ENCODE data around the gene CD84. TPM values are rescaled to one million over a fixed set of nuclear protein-coding genes. Genes with fewer than 3 reads are reported as not detected.
"Not testable (repeated sequence)": the region's sequence is repeated elsewhere in the genome, so short reads cannot be mapped to it uniquely, and the experiment has no call there.

The CD84 gene
- total RNA-seq, 1 experiment from 2014 or later, result not detected

DNA sequence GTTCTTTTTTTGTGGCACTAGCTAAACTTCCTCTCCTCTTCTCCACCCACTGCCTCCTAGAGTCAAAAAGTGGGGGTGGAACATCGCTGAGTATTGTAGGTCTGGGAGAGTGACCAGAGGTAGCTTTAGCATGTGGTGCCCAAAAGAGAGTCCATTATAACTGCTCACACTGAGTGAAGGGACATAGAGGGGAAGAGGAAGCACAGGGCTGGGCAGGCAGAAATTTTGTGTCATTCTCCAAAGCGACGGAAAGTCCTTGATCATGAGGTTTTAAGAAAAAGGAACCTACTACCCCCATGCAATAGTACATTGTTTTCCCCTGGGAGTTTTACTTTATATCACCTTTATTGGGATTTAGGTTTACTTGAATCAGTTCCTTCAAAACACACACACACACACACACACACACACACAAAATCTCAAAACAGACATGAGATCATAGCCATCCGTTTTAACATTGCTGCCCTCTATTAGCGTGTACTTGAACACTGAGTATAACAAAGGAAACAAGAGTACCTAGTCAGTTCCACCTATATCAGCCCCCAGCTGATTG lies 4.1 kb downstream of the CD84 start:
- DNase-seq (ENCODE audit: low spot score), result no peak

DNA sequence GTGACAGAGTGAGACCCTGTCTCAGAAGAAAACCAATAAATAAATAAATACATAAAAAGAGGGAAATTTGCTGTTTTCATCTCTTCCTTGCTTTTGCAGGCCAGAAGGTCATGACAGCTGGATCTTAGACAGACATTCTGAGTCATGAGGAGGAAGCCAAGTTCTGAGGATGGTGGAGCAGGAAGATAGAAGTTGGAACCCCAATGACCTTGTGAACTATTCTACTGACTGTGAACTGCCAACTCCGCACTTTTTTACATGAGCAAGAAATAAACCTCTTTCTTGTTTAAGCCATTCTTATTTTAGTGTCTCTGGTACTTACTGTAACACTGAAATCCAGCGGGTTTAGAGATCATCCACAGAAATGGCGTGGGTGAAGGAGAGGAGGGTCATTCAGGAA lies 8.5 kb downstream of the CD84 start:
- DNase-seq (ENCODE audit: low spot score), result no peak

DNA sequence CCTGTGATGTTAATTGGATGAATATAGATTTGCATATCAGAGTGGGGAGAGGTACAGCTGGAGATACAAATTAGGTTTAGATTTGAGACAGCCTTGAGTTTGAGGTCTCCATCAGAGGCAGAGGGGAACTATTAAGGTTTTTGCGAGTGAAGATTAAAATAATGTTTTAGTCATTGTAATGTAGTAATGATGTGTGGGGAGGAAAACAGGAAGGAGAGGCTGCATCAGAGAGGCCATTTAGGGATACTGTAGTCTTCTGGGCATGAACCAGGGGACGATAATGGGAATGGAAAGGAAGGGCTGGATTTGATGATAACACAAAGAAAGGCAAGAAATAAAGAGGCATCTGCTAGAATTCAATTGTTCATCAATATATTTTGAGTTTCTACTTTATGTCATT lies 9.5 kb downstream of the CD84 start:
- DNase-seq (ENCODE audit: low spot score), result no peak

DNA sequence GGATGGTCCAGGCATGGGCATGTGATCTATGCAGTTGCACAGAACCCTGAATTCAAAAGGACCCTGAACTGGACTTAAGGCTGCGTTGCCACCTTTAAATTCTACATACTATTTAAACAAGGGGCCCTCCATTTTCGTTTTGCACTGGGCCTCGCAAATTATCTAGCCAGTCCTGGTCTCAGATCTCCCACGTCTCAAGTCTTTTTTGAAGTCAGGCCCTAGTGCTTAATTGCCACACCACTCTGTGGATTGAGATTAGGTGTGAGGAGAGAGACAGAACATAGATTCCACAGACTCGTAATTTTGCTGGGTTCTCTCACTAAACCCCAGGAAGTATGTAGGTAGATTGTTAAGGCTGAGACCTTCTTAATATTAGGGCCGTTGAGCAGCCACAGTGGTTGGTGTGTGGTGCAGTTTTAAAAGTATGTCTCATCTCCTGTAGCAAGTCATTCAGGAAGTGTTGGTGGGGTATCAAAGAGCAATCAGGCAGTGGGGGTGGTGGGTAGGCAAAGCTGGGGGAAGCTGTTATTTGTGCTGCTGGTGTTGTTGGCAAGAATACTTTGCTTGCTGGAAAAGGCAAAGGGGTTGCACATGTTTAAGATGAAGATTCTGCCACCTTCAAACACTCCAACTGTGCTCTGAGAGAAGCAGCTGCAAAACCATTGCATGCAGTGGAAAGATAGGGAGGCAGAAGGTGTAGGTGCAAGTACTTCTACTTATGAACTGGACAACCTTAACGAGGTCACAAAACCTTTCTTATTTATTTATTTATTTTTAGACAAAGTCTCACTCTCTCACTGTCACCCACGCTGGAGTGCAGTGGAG lies 11.2 kb downstream of the CD84 start:
- DNase-seq (ENCODE audit: low spot score), result no peak

DNA sequence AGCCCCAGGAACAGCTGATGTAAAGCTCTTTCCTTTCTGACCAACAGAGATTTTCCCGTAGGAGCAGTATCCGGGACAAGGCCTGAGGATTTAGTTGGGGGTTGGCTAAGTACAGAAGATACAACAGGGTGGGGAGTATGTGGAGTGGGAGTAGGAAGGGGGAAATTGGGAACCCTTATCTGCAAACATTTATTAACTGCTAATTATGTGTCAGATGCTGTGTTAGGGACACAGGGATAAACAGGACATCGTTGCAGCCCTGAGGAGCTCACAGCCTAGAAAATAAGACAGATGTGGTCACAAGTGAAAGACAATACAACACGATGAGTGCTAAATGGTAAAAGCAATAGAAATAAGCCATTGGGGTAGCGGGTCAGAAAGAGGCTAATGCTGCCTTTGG lies 12.0 kb downstream of the CD84 start:
- DNase-seq (ENCODE audit: low spot score), result no peak

DNA sequence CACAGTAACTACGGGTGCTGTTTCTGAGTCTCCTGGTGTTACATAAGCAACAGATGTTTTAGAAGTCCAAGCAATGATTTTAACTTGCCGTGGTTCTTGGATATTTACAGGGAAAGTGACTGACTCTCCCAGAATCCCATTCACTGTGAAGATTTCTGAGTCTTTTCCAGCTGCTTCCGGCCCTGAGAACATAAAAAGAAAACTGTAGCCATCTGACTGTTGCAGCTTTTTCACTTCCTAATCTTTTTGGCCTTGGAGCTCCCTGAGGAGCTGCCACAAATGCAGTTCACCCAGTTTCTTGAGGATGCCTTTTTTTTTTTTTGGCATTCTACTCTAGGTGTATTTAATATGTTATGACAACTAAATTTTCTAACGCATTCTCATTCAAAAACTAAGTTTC lies 13.7 kb downstream of the CD84 start:
- no peak for DNase-seq (ENCODE audit: low spot score)

DNA sequence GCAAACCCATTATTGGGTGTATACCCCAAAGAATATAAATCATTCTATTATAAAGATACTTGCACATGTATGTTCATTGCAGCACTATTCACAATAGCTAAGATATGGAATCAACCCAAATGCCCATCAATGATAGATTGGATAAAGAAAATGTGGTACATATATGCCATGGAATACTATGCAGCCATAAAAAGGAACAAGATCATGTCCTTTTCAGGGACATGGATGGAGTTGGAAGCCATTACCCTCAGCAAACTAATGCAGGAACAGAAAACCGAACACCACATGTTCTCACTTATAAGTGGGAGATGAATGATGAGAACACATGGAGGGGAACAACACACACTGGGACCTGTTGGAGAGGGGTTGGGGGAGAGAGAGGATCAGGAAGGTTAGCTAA lies 16.1 kb downstream of the CD84 start:
- DNase-seq (ENCODE audit: low spot score), result not testable (repeated sequence)

DNA sequence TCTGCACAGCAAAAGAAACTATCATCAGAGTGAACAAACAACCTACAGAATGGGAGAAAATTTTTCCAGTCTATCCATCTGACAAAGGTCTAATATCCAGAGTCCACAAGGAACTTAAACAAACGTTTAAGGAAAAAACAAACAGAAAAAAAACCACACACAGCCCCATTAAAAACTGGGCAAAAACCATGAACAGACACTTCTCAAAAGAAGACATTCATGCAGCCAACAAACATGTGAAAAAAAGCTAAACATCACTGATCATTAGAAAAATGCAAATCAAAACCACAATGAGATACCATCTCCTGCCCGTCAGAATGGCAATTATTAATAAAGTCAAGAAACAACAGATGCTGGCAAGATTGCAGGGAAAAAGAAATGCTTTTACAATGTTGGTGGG lies 16.6 kb downstream of the CD84 start:
- not testable (repeated sequence) for DNase-seq (ENCODE audit: low spot score)

DNA sequence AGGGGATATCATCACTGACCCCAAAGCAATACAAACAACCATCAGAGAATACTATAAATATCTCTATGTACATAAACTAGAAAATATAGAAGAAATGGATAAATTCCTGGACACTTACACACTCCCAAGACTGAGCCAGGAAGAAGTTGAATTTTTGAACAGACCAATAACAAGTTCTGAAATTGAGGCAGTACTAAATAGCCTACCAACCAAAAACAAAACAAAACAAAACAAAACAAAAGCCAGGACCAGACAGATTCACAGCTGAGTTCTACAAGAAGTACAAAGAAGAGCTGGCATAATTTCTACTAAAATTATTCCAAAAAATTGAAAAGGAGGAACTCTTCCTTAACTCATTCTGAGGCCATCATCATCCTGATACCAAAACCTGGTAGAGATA lies 18.5 kb downstream of the CD84 start:
- DNase-seq (ENCODE audit: low spot score), result no peak

DNA sequence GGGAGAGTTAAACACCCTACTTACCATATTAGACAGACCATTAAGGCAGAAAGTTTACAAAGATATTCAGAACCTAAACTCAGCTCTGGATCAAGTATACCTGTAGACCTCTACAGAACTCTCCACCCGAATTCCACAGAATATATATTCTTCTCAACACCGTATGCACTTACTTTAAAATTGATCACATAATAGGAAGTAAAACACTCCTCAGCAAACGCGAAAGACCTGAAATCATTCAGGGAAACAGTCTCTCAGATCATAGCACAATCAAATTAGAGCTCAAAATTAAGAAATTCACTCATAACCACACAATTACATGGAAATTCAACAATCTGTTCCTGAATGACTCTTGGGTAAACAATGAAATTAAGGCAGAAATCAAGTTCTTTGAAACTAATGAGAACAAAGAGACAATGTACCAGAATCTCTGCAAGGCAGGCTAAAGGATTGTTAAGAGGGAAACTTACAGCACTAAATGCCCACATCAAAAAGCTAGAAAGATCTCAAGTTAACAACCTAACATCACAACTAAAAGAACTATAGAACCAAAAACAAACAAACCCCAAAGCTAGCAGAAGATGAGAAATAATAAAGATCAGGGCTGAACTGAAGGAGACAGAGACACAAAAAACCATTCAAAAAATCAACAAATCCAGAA lies 19.1 kb downstream of the CD84 start:
- no peak for DNase-seq (ENCODE audit: low spot score)

DNA sequence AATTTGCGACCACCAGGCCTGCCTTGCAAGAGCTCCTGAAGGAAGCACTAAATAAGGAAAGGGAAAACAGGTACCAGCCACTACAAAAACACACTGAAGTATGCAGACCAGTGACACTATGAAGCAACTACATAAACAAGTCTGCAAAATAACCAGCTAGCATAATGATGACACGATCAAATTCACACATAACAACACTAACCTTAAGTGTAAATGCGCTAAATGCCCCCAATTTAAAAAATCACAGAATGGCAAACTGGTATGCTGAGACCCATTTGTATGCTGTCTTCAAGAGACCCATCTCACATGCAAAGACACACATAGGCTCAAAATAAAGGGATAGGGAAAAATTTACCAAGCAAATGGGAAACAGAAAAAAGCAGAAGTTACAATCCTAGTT lies 19.9 kb downstream of the CD84 start:
- DNase-seq (ENCODE audit: low spot score), result not testable (repeated sequence)

DNA sequence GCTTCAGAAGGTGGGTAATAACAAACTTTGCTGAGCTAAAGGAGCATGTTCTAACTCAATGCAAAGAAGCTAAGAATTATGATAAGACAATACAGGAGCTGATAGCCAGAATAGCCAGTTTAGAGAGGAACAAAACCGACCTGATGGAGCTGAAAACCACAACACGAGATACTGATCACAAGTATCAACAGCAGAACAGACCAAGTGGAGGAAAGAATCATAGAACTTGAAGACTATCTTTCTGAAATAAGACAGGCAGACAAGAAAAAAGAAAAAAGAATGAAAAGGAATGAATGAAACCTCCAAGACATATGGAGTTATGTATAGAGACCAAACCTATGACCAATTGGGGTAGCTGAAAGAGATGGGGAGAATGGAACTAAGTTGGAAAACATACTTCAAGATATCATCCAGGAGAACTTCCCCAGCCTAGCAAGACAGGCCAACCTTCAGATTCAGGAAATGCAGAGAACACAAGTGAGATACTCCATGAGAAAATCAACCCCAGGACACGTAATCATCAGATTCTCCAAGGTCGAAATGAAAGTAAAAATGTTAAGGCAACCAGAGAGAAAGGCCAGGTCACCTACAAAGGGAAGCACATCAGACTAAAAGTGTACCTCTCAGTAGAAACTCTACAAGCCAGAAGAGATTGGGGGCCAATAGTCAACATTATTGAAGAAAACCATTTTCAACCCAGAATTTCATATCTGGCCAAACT lies 20.5 kb downstream of the CD84 start:
- no peak for DNase-seq (ENCODE audit: low spot score)

DNA sequence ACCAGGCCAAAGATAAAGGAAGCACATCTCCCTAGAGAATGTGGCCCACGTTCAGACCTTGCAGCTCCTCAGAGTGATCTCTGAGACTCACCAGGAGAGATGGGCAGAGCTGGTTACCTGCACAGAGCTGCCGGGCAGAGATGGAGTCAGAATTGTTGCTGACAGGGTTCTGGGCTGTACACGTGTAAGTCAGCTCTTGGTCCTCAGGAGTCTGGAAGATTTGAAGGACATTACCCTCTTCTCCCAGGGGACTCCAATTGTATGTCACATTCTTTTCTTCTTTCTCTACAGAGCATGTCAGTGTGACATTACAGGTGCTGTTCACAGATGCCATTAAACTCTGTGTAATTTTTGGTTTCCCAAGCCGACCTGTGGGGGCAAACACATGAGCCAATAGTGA lies 25.5 kb downstream of the CD84 start:
- DNase-seq (ENCODE audit: low spot score), result no peak

DNA sequence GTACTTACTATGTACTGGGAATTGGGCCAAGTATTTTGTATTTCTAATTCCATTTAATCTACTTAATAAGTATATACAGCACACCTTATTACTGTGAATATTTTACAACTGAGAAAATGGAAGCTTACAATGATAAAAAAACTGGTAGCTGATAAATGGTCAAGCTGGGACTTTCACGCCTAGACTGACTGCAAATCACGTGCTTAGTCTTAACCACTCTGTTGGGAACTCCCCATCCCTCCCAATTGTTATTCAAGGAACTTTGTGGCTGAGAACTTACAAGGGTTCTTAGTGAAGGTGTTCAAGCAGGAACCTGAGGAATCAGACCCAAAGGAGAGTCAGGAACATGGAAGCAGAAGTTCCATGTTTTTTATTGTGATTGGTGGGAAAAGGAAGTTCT lies 26.9 kb downstream of the CD84 start:
- DNase-seq (ENCODE audit: low spot score), result no peak

DNA sequence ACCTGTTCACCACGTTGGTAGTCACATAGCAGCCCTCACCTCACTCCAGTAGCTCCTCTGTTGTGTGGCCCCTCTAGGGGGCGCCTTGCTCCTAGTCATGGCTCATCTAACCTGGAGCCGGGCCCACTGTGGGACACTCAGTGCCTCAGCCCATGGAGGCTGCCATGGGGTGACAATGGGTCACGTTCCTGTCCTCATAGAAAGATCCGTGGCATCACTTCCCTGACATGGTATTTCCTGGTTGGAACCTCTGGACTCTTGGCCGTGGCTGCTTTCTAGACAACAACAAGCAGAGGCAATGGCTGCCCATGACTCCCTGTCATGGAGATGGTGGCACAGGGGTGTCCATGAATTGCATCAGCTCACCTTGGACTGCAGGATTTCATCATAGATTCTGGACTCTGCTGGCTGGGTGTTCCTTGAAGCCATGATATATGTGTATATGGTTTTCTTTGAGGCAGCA lies 28.7 kb downstream of the CD84 start:
- no peak for DNase-seq (ENCODE audit: low spot score)

DNA sequence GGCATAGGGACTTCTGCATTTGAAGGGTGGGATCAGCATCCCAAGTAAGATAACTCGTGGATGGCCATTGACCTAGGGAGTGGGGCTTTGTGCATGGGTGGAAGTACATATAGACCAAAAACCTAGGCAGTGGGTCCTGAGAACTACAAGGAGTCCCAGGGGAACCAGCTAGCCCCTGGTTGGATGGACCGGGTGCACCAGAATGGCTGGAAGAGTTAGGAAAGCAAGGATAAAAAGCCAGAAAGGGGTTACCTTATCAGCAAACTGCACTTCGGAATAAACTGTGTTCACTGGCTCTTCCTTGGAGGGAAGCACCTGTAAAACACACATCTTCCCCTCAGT lies 29.7 kb downstream of the CD84 start:
- no peak for DNase-seq (ENCODE audit: low spot score)

DNA sequence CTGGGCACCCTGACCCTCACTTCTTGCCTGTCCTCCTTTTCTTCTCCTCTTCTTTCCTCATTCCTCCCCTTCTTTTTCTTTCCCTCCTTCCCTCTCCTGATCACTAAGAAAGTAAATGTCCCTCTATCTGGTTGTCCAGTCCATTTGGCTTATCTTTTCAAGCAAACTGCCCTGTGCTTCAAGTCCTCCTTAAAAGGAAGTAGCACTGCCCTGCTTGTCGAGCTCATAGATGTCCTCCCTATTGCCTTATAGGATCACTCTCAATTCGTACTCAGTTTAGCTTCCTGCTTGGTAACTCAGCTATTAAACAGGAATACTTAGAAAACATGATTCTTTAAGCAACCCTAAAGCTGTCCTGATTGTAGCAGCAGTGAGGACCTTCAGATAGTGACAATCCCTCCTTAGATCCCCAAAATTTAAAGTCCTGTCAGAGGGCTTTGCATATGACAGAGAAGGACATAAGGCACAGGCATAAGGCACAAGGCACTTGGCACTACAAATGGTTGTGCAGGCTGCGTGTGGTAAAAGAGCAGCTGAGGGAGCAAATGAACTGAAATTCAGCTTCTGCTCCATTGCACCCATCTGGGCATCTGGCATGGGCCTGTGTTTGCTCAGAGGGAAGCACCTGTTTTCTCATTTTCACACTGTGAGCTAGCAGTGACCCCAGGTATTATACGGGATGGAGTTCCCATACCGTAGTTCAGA lies 30.2 kb downstream of the CD84 start:
- no peak for DNase-seq (ENCODE audit: low spot score)

DNA sequence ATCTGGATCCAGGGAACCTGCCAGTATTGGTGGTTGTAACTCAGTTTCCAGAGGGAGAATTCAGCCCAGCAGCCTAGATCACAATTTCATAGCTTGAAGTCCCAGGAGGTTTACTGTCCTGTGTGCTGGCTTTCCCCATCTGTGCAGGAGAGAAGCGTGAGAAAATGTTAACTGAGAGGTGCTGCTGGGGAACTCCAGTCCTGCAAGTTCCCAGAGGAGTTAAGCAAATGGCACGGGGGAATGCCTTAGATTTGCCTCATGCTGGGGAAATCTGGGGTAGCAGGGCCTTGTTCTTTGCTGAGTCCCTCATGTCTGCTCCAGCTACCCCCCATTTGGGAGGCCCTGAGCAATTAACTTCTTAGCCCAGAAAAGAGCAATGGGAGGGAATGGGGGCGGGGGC lies 31.1 kb downstream of the CD84 start:
- no peak for DNase-seq (ENCODE audit: low spot score)

DNA sequence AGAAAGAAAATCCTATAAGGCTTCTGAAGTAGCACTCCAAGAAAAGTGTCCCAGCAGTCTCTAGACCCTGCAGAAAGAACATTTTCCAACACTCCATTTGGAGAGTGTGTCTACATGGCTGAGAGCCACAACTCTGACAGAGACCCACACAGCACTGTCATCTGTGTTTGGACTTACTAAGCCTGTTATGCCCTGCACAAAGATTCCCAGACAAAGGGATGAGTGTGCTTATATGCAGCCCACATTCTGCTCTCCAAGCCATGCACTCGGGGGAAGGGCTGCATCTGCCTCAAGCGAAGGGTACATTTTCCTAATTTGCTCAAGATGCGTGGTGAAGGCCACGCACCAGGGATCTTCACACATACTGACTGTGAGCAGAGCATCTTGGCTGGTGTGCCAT lies 31.9 kb downstream of the CD84 start:
- DNase-seq (ENCODE audit: low spot score), result no peak

DNA sequence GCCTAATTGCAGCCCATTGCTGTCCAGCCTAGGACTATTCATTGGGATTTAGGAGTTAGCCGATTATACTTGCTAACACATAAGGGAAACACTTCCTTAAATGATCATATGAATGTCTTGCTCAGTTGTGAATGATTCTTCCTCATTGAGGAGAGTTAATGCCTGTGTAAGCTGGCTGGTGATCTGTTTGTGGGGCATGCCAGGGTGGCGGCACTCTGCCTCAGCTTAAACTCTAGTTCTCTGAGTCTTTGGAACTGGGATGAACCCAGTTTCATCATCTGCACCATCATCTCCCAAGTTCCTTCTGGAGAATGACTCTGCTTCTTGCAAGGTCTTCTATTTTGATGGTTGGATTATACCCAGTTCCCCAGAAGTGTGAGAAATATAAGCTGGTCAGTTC lies 32.4 kb downstream of the CD84 start:
- DNase-seq (ENCODE audit: low spot score), result no peak

DNA sequence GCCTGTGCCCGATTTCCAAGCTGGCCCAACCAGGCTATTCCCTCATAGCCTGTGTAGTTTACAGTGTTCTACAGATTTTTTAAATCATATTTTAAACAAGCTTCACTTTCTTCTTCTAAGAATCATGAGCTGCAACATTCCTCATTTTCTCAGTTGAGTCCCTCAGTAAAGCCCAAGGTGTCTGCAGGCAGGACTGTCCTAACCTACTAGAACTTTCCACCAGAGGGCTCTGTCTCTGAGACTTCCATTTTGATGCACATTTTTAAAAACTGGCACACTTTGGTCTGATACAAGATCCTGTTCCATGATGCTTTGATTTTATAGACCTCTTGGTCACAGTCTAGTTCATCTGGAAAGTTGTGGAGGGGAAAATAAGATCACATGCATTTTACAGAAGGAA lies 34.6 kb downstream of the CD84 start:
- peak; percentile 23 for DNase-seq (ENCODE audit: low spot score)
